ENCODE data around the gene PXMP4. TPM values are rescaled to one million over a fixed set of nuclear protein-coding genes. Genes with fewer than 3 reads are reported as not detected.

Gene PXMP4
- total RNA-seq, 1 experiment from 2014 or later: 5.7 TPM

DNA sequence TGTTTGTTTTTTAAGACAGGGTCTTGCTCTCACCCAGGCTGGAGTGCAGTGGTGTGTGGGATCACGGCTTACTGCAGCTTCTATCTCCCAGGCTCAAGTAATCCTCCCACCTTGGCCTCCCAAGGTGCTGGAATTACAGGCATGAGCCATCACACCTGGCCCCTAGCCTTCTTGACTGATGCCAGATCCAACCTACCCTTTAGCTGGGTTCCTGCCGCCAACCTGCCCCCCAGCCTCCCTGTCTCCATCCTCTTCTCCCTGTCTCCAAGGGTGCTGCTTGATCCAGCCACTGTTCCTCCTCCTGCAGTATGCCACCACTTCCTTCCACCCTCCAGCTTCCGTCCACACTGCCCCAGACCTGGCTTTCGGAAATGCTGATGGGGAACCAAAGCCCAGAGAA is 61.2 kb downstream of the PXMP4 start:
- Histone ChIP-seq H3K4me2 (ENCODE audit: insufficient read depth, insufficient read length, low read length) (no peak overlapping the region), H4K20me1 (ENCODE audit: control insufficient read depth, insufficient read depth, insufficient read length) (no peaks in the 10 kb centered on the region), H3K27ac (ENCODE audit: insufficient read length, low read depth, low read length) (no peak overlapping the region), H3K79me1 (ENCODE audit: insufficient read depth, low read depth, low read length, poor library complexity, severe bottlenecking) (no peaks in the 10 kb centered on the region), H3T11ph (ENCODE audit: low read length) (no peak overlapping the region), H2BK5ac (ENCODE audit: insufficient read length, low read length) (no peak overlapping the region), H3K18ac (ENCODE audit: insufficient read length, low read depth, low read length) (no peak overlapping the region), H3K9ac (ENCODE audit: extremely low read depth, insufficient read length, low read length) (no peak overlapping the region), H3K9me3 (ENCODE audit: control insufficient read depth, low read depth, low read length) (no peaks in the 10 kb centered on the region), H2BK20ac (ENCODE audit: low read depth, low read length, poor library complexity, severe bottlenecking) (no peak overlapping the region), H2AK5ac (ENCODE audit: insufficient read length, low read length) (no peak overlapping the region), H4K8ac (replicated peaks; ENCODE audit: insufficient read length, low read depth, low read length) (no peak overlapping the region), H2BK12ac (ENCODE audit: insufficient read length, low read depth, low read length) (no peak overlapping the region), H2BK120ac (ENCODE audit: low read depth, low read length, poor library complexity, severe bottlenecking) (no peak overlapping the region), H2AFZ (ENCODE audit: low read length) (no peak overlapping the region), H3K23ac (ENCODE audit: insufficient read length, low read depth, low read length) (no peak overlapping the region), H3K4ac (ENCODE audit: low read depth, low read length) (no peak overlapping the region), H3K27me3 (ENCODE audit: insufficient read depth, low read length) (no peaks in the 10 kb centered on the region), H4K5ac (ENCODE audit: insufficient read length, low read depth, low read length) (no peak overlapping the region), H3K56ac (ENCODE audit: insufficient read length, low read depth, low read length) (no peak overlapping the region), H3K79me2 (ENCODE audit: insufficient read depth, low read length) (no peaks in the 10 kb centered on the region), H3K14ac (ENCODE audit: insufficient read depth, low read length) (no peak overlapping the region), H3K23me2 (ENCODE audit: insufficient read length, low read depth, low read length, poor library complexity, severe bottlenecking) (peaks cover 9% of the 10 kb centered on the region), H3K4me1 (ENCODE audit: insufficient read depth, low read length) (no peaks in the 10 kb centered on the region), H2BK15ac (ENCODE audit: low read depth, low read length) (no peak overlapping the region), H4K91ac (ENCODE audit: insufficient read length, low read depth, low read length) (no peak overlapping the region)
- no peak overlapping the region for H3K4me3 Mint-ChIP-seq
- WGBS (ENCODE audit: extremely low coverage, insufficient read length, low lambda C conversion rate): no CpG with 5 or more reads among the region's 4 CpGs
- no peaks in the 10 kb centered on the region; a peak in 1 of 5 replicates for H3K9me3 Mint-ChIP-seq
- peaks cover 0 to 43% (median 4%) of the 10 kb centered on the region in 3 experiments; a peak in 6 of 7 replicates for H3K36me3 Mint-ChIP-seq (ENCODE audit: insufficient read depth in 1 of 3, low read depth in 3 of 3)
- no peak for TF ChIP-seq CTCF (conservative IDR thresholded peaks at IDR 0.05)
- H3K27me3 Mint-ChIP-seq (ENCODE audit: low read depth): no peaks in the 10 kb centered on the region
- peak overlapping the region in 1 of 3 experiments; percentile 53; a peak in 1 of 7 replicates for H3K27ac Mint-ChIP-seq
- no peak for DNase-seq
- H3K4me1 Mint-ChIP-seq: peaks cover 19 to 21% of the 10 kb centered on the region in 2 experiments
